Measurements from ENCODE around the gene SLC49A4.

GRCh38 chr3:122920986-122921385 lies 126.1 kb downstream of the SLC49A4 start:
- TF ChIP-seq, protein P1, sequence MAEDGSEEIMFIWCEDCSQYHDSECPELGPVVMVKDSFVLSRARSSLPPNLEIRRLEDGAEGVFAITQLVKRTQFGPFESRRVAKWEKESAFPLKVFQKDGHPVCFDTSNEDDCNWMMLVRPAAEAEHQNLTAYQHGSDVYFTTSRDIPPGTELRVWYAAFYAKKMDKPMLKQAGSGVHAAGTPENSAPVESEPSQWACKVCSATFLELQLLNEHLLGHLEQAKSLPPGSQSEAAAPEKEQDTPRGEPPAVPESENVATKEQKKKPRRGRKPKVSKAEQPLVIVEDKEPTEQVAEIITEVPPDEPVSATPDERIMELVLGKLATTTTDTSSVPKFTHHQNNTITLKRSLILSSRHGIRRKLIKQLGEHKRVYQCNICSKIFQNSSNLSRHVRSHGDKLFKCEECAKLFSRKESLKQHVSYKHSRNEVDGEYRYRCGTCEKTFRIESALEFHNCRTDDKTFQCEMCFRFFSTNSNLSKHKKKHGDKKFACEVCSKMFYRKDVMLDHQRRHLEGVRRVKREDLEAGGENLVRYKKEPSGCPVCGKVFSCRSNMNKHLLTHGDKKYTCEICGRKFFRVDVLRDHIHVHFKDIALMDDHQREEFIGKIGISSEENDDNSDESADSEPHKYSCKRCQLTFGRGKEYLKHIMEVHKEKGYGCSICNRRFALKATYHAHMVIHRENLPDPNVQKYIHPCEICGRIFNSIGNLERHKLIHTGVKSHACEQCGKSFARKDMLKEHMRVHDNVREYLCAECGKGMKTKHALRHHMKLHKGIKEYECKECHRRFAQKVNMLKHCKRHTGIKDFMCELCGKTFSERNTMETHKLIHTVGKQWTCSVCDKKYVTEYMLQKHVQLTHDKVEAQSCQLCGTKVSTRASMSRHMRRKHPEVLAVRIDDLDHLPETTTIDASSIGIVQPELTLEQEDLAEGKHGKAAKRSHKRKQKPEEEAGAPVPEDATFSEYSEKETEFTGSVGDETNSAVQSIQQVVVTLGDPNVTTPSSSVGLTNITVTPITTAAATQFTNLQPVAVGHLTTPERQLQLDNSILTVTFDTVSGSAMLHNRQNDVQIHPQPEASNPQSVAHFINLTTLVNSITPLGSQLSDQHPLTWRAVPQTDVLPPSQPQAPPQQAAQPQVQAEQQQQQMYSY (CRISPR knock-in tag; IDR thresholded peaks at IDR 0.05) = no peak
- TF ChIP-seq EZH2 (conservative IDR thresholded peaks at IDR 0.05; ENCODE audit: low read depth, low read length) = no peak
- no peak for TF ChIP-seq ZNF292 (CRISPR knock-in tag; IDR thresholded peaks at IDR 0.05; ENCODE audit: borderline replicate concordance, low read depth)

Measured in HepG2 (cell line).